ENCODE results near the gene TRIM25.

GRCh38 chr17:56945938-56946505, 32.2 kb upstream of the TRIM25 start:
- TF ChIP-seq CTCF (IDR thresholded peaks at IDR 0.05) (no peak), POLR2A (IDR thresholded peaks at IDR 0.05) (no peak)
